Stimulated activated CD4-positive, alpha-beta T cell treated with anti-CD3 and anti-CD28 coated beads, Interleukin-15, amount 100 ng/mL, for 24 hours (primary cell): ENCODE data around the gene CLK4.

Experiments
- DNase-seq: peaks from one replicate; pipeline ENCODE4 v3.0.0-alpha.2; 2020

CLK4 gene

GRCh38 chr5:178632285-178632684 lies 5.4 kb upstream of the CLK4 start:
- no peak for DNase-seq

DNA sequence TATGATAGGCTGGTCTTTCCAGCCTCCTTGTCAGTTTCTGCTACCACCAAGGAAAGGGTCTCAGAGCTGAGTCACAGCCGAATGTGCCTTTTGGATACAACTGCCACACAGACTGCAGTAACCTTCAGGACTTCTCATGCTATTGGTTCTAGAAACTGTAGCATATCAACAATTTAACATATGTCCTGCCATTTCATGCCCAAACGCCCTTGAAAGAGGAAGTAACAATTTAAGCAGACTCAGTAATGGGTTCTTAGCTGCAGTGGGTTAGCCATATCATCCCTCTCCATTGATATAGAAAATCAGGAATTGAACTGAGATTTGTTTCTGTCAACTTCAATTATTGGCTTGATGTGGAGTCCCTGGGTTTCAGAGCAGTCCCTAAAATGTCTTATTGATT lies 4.1 kb upstream of the CLK4 start:
- no peak for DNase-seq

GRCh38 chr5:178630475-178630930 lies 3.7 kb upstream of the CLK4 start:
- DNase-seq, result no peak

GRCh38 chr5:178627259-178627598 lies 379 bp upstream of the CLK4 start:
- DNase-seq, result no peak

DNA sequence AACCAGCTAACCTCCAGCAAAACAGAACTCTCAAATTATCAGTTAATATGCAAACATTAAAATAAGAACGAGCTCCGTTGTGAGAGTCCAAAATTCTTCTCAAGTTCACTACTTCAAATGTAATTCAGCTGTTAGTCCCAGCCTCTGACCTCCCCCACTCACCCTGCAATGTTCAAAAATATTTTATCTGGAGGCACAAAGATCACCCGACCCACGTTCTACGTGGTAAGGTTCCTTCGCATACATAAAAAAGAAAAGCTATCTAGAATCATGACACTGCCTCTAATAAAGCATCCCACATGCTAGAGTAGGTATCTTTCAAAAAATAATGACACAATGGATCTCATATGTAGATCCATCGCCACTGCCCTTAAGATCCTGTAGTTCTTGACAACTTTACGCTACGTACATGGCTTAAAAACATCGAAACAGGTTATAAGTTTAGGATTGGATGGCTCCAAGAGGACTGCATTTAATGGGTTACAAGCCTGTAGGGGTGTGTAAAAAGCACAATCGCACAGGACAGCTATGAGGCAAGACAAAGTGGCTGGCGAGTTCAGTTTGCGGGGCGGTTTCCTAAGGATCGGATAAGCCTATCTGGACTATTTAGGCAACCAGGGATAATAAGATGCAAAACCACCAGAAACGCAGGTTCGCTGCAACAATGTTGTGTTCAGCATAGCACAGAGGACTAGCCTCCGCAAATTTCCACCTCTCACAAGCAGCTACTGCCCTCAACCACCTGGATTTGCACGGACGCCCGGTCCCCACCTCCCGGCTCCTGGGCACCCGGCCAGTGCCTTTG lies 969 bp downstream of the CLK4 start:
- DNase-seq, result no peak

GRCh38 chr5:178624631-178625546 lies 2.0 kb downstream of the CLK4 start:
- DNase-seq, result no peak

DNA sequence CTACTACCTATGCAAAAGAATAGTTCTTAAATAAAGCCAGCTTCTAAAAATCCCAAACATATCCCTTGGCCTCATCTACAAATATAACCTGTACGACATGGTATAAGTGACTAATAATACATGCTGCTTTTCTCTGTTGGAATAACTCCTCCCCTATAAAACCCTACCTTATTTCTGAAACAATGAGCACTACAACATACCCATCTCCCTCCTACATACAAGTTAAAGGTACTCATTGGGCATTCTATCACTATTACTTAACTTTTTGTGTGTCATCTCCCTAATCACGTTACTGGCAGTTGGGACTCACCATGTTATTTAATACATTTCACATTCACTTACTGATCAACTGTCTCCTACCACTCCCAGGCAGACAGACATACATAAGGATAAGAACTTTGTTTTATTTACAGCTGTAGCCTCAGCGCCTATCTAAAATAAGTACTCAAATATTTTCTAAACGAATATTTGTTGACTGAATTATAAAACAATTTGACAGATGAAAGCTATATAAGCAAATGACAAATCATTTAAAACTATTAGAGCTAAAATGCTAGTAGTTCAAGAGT lies 4.1 kb downstream of the CLK4 start:
- no peak for DNase-seq

DNA sequence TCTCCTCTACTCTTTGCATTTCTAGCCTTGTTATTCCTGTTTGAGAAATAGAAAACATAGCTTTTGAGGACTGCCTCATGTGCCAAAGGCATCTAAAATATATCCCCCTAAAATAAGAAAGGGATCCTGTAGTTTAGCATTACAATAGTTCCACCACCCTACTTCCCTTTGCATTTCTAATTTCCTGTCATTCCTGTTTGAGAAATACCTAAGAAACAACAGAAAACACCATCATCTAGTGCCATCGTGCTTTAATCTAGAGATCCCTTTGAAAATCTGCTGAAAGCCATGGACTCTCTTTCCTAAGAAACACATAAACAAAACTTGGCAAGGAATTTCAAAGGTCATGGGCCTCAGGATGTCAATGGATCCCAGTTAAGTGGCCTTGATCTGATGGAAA lies 7.5 kb downstream of the CLK4 start:
- no peak for DNase-seq

DNA sequence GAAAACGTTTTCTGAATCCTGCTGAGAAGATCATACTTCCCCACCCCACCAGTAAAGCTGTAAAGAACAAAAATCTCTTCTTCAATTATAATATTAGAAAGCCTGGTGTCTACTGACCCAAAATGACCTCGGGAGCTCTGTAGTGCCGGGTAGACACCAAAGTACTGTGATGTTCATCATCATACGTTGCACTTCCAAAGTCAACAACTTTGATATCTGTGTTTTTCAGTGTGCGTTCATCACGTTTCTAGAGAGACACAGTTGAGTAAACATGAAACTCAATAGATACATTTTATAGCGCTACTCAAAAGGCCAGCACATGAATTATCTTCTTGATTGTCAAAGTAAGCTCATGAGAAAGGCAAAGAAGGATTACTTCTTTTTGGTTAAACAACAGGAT lies 14.6 kb downstream of the CLK4 start:
- DNase-seq, result no peak

- no peak for DNase-seq
These were observed 20.6 kb downstream of the CLK4 start for GRCh38 chr5:178606269-178606668.

DNA sequence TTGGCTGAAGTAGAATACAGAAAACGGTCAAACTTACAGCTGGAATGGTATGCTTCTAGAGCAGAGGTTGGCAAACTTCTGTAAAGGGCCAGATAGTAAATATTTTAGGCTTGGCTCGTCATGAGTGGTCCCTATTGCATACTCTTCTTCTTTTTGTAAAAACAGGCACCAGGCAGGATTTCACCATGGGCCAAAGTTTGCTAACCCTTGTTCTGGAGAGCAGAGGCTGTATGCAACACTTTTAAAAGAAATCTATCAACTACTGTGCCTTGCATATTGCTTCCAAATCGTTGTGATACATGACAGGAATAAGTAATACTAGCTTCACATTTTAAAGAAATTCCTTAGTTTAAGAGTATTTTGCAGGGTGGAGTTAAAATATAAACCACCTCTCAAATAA lies 21.1 kb downstream of the CLK4 start:
- no peak for DNase-seq

GRCh38 chr5:178602752-178603151 lies 24.1 kb downstream of the CLK4 start:
- no peak for DNase-seq

DNA sequence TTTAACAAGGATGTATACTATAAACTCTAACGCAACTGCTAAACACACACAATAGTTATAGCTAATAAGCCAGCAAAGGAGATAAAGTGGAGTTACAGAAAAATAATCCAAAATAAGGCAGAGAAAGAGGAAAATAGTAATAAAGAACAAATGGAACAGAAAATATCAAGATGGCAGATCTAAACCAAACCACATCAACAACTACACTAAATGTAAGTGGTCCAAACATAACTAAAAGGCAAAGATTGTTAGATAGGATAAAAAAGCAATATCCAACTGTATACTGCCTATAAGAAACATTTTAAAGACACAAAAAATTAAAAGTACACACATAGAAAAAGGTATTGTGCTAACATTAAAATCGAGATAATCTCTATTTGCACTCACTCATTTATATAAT lies 31.1 kb downstream of the CLK4 start:
- DNase-seq, result no peak

DNA sequence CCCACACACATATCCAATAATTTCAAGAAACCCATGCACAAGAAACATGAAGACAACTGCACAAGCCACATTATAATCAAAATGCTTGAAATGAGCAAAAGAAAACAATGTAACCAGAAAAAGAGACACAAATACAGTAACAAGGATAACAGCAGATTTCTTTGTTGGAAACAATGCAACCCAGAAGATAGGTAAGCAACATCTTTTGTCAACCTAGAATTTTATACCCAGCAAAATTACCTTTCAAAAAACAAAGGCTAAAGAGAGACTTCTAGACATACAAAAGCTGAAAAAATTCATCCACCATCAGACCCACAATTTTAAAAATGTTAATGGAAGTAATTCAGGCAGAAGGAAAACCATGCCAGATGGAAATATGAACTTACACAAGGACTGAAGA lies 31.7 kb downstream of the CLK4 start:
- no peak for DNase-seq

DNA sequence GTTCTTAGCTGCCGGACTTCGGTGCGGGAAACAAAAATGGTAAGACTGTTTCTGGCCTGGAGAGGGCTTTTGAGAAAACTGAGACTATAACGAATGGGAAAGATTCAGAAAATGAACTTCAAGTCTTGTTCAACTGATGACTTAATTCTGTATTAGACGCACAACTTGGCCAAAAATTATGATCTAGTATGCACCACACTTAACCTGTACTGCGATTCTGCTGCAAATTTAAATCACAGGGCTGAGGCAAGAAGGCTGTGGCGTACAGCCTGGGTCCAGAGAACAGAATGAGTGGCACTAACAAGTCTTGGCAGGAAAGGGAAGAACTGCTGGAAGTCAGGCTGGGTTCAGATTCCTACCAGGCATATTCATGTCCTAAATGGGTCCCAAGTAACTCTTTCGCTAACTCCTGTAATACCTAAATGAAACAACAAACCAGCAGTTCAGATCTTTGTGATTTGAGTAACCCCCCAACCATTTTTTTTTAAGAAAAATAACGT lies 35.9 kb downstream of the CLK4 start:
- DNase-seq, result no peak

GRCh38 chr5:178590141-178590923 lies 36.5 kb downstream of the CLK4 start, which contains the start of gene COL23A1:
COL23A1 (minus strand) TSS chr5:178590393.
- peak; percentile 54 for DNase-seq

DNA sequence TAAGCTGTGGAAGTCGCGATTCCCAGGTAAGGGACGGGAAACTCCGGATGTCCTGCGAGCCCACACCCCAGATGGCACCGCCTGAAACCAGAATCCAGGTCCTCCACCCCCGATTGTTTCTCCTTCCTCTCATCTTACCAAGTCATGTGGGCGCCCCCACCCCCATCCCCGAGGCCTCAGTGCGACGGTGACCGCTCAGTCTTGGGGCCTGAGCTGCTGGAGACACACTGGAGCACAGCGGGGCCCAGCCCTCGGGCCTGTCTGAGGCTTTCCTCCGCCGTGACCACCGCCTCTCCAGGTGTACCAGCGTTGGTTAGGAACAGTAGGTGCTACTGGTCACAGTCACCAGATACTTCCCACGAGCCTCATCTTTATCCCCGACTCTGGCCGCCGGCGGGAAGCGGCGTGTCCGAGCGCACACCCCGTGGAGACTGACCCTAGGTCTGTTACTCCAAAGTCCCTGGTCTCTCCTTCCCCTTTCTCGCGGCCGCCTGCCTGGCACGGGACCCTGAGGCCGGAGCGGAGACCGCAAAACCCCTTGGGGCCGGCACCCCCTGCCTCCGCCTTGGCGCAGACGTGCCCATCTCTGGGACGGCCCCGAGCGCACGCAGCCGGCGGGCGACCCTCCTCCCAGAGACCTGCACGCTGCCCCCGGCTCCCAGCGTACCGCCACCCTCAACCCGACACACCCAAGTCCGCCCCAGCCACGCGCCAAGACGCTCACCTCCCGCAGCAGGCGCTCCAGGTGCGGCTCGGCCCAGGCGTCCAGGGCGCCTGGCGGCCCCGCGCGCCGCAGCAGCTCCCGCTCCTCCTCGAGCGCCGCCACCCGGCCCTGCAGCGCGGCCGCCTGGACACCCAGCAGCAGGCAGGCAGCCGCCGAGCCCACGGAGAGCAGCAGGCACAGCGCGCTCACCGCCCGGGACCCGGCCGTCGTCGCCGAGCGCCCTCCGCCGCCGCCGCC lies 37.4 kb downstream of the CLK4 start:
- DNase-seq, result peak; percentile 35

DNA sequence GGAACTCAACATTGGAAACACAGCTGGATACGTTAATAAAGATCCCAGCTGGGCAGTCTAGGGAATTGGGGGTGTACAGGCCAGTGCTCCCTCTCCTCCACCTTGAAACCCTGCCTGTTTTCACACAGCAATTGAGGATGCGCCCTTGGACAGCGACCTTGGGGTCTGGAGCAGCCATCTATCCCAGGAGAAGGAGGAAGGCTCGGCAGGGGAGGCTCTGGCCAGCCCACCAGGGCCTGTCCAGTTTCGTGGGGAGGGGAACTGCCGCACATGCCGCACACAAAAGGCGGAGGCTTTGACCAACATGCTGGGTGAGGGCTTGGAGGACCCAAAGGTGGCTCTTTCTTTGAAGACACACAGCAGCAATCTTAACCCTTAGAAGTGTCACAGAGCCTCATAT lies 38.1 kb downstream of the CLK4 start:
- no peak for DNase-seq

GRCh38 chr5:178587763-178588611 lies 38.9 kb downstream of the CLK4 start:
- no peak for DNase-seq

DNA sequence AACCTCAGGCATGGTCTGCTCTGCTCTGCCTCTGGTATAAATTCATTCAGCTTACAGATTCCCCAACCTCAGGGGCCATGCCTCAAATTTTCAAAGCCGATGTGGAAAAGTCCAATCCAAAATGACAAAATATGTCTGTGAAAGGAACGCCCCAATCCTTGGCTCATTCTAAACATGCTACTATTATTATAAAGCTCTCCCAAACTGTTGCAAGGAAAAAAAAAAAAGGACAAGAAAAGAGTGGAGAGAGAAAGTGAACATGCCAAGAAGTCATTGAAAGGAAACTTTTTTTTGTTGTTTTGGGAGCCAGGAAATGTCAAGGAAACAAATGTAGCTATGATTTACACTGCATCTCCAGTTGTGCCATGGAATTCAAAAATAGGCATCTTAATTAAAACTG lies 40.5 kb downstream of the CLK4 start:
- no peak for DNase-seq
